Lower leg skin (tissue), 4 donors: ENCODE data around the gene IFNE. TPM values are rescaled to one million over a fixed set of nuclear protein-coding genes. Genes with fewer than 3 reads are reported as not detected.

Source experiments
- DNase-seq, 2 donors: peaks; one replicate each; pipeline ENCODE4 v3.0.0-alpha.2; 2019; ENCODE audit warnings: low spot score in 2 of 2
- H3K4me3 ChIP-seq: fragments of 200-600 bp; sonication (generic); 2 replicates; pipeline ENCODE4 v1.5.1; 2017; ENCODE audit warnings: mild to moderate bottlenecking, low read depth; ENCODE audit not compliant: poor library complexity, severe bottlenecking
- CTCF ChIP-seq, 3 donors: fragments of 450-650 bp; IDR thresholded peaks; one replicate each; pipeline ENCODE4 v1.5.1; 2016; ENCODE audit warnings: antibody characterized with exemption in 3 of 3, mild to moderate bottlenecking in 3 of 3, moderate library complexity in 2 of 3
- POLR2A ChIP-seq, 2 donors: fragments of 450-650 bp; IDR thresholded peaks; one replicate each; pipeline ENCODE4 v1.6.1; 2016 to 2017; ENCODE audit warnings: antibody characterized with exemption in 2 of 2, mild to moderate bottlenecking in 1 of 2, moderate library complexity in 1 of 2
- WGBS, 2 donors: methylation state at CpG; one replicate each; pipeline ENCODE4 v1.1.5; 2018; 5-methylcytosine and 5-hydroxymethylcytosine counted together
- intact Hi-C: fragments of 100-400 bp; cut with DNase I; formaldehyde crosslinking; loops from one replicate; pipeline ENCODE4 v1.15.0; 2023; ENCODE audit warnings: low total_unique reads
- total RNA-seq, 4 donors: library from RNA; depleted of rRNA; stranded (reverse); fragments of >200 nt; gene quantifications; one replicate each; pipeline ENCODE4 v1.1.0, GENCODE V29; 2016

IFNE gene
- total RNA-seq, 4 donors from 2014 or later, result not detected

GRCh38 chr9:21523021-21524014 is 41.2 kb upstream of the IFNE start:
- no peak overlapping the region for H3K4me3 ChIP-seq
- 84 to 88% methylated on average over 2 of the region's 2 CpGs for whole genome bisulfite sequencing, 2 donors

DNA sequence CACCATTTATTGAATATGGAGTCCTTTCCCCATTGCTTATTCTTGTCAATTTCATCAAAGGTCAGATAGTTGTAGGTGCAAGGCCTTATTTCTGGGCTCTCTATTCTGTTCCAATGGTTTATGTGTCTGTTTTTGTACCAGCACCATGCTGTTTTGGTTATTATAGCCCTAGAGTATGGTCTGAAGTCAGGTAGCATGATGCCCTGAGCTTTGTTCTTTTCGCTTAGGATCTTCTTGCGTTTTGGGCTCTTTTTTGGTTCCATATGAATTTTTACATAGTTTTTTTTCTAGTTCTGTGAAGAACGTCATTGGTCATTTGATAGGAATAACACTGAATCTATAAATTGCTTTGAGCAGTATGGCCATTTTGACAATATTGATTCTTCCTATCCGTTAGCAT is 40.2 kb upstream of the IFNE start:
- intact Hi-C loops, result no loop called here
- DNase-seq, result no peak
- no peak for TF ChIP-seq POLR2A (IDR thresholded peaks at IDR 0.05)
- TF ChIP-seq CTCF (IDR thresholded peaks at IDR 0.05), result no peak
- H3K4me3 ChIP-seq, result no peak overlapping the region
- WGBS, 2 donors, result 94 to 96% methylated on average over 4 of the region's 4 CpGs

More at GRCh38 chr9:21523021-21524014, 41.2 kb upstream of the IFNE start:
- intact Hi-C loops, result no loop called here
- DNase-seq, result no peak
- TF ChIP-seq CTCF (IDR thresholded peaks at IDR 0.05) (no peak), POLR2A (IDR thresholded peaks at IDR 0.05) (no peak)

- WGBS, 2 donors, result 81 to 90% methylated on average over 1 of the region's 1 CpG
- H3K4me3 ChIP-seq, result no peak overlapping the region
- no peak for TF ChIP-seq POLR2A (IDR thresholded peaks at IDR 0.05)
- no peak for TF ChIP-seq CTCF (IDR thresholded peaks at IDR 0.05)
- DNase-seq, result no peak
- intact Hi-C loops, result no loop called here
These were observed 39.3 kb upstream of the IFNE start for GRCh38 chr9:21521448-21521847.

DNA sequence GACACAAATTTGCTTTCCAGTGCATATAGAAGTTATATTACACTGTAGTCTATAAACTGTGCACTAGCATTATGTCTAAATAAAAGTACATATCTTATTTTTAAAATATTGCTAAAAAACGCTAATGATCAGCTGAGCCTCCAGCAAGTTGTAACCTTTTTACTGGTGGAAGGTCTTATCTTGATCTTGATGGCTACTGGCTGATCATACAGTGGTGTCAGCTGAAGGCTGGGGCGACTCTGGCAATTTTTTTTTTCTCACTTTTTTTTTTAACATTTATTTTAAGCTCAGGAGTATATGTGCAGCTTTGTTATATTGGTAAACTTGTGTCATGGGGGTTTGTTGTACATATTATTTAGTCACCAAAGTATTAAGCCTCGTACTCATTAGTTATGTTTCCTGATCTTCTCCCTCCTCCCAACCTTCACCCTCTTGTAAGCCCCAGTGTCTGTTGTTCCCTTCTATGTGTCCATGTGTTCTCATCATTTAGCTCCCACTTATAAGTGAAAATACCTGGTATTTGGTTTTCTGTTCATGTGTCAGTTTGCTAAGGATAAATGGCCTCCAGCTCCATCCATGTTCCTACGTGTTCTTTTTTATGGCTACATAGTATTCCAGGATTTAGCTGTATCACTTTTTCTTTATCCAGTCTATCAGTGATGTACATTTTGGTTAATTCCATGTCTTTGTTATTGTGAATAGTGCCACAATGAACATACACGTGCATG is 38.6 kb upstream of the IFNE start:
- 77 to 79% methylated on average over 5 of the region's 5 CpGs for WGBS, 2 donors
- no peak for DNase-seq
- intact Hi-C loops, result no loop called here
- no peak overlapping the region for H3K4me3 ChIP-seq
- TF ChIP-seq CTCF (IDR thresholded peaks at IDR 0.05) (no peak), POLR2A (IDR thresholded peaks at IDR 0.05) (no peak)

- DNase-seq, result no peak
- TF ChIP-seq POLR2A (IDR thresholded peaks at IDR 0.05) (no peak), CTCF (IDR thresholded peaks at IDR 0.05) (no peak)
- intact Hi-C loops, result no loop called here
- 92 to 94% methylated on average over 2 of the region's 2 CpGs for WGBS, 2 donors
- H3K4me3 ChIP-seq, result no peak overlapping the region
These were observed 37.8 kb upstream of the IFNE start for GRCh38 chr9:21519855-21520434.
